Neuronal stem cell (in vitro differentiated cells): ENCODE results near the gene WWOX.

Experiments used
- DNase-seq: peaks from one replicate; pipeline ENCODE4 v3.0.0-alpha.2; 2013; ENCODE audit warnings: low spot score
- H2AFZ ChIP-seq: one replicate; pipeline ENCODE4 v1.6.1; 2013; ENCODE audit warnings: mild to moderate bottlenecking, low read length, inconsistent platforms
- H2AK5ac ChIP-seq: 2 replicates; pipeline ENCODE4 v1.6.1; 2013; ENCODE audit warnings: low read depth, mild to moderate bottlenecking, inconsistent platforms, low read length, moderate library complexity, mixed read lengths
- H2BK120ac ChIP-seq: 2 replicates; pipeline ENCODE4 v1.6.1; 2013; ENCODE audit warnings: low read depth, mild to moderate bottlenecking, inconsistent platforms, low read length, moderate library complexity, mixed read lengths
- H2BK12ac ChIP-seq: one replicate; pipeline ENCODE4 v1.6.1; 2013; ENCODE audit warnings: low read length, inconsistent platforms
- H2BK15ac ChIP-seq: 2 replicates; pipeline ENCODE4 v1.6.1; 2013; ENCODE audit warnings: mild to moderate bottlenecking, low read length, inconsistent platforms, mixed read lengths
- H2BK5ac ChIP-seq: one replicate; pipeline ENCODE4 v1.6.1; 2013; ENCODE audit warnings: inconsistent platforms, mild to moderate bottlenecking, low read length, moderate library complexity
- H3K14ac ChIP-seq: one replicate; pipeline ENCODE4 v1.6.1; 2013; ENCODE audit warnings: low read length, inconsistent platforms
- H3K18ac ChIP-seq: 2 replicates; pipeline ENCODE4 v1.6.1; 2013; ENCODE audit warnings: low read length, inconsistent platforms
- H3K23ac ChIP-seq: 2 replicates; pipeline ENCODE4 v1.6.1; 2013; ENCODE audit warnings: low read depth, mild to moderate bottlenecking, mixed read lengths, low read length, inconsistent platforms; ENCODE audit not compliant: poor library complexity
- H3K27ac ChIP-seq: replicated peaks from 3 replicates; pipeline ENCODE4 v1.5.1; 2013; ENCODE audit warnings: low read length, inconsistent platforms
- H3K27me3 ChIP-seq, 3 experiments: 2 replicates each; pipeline ENCODE4 v1.6.1; 2013; ENCODE audit warnings: low read length in 3 of 3, mild to moderate bottlenecking in 2 of 3, inconsistent platforms in 1 of 3, low read depth in 1 of 3, mixed read lengths in 1 of 3, moderate library complexity in 1 of 3; ENCODE audit not compliant: control insufficient read depth in 3 of 3, insufficient read depth in 3 of 3
- H3K36me3 ChIP-seq, 2 donors: replicated peaks in 1 of 2; 2 replicates each; pipeline ENCODE4 v1.6.1; 2013; ENCODE audit warnings: low read length in 2 of 2; ENCODE audit not compliant: control insufficient read depth in 2 of 2, insufficient read depth in 2 of 2
- H3K4ac ChIP-seq: 2 replicates; pipeline ENCODE4 v1.6.1; 2013; ENCODE audit warnings: inconsistent platforms, mild to moderate bottlenecking, low read length, moderate library complexity
- H3K4me1 ChIP-seq, 2 donors: 1 replicate in 1 of 2; 2 replicates in 1 of 2; pipeline ENCODE4 v1.6.1; 2013; ENCODE audit warnings: low read length in 2 of 2, low read depth in 1 of 2; ENCODE audit not compliant: control insufficient read depth in 2 of 2, insufficient read depth in 1 of 2
- H3K4me2 ChIP-seq: one replicate; pipeline ENCODE4 v1.6.1; 2013; ENCODE audit warnings: mild to moderate bottlenecking, low read length, inconsistent platforms; ENCODE audit not compliant: insufficient read depth, poor library complexity, severe bottlenecking
- H3K4me3 ChIP-seq, 2 donors: 2 replicates each; pipeline ENCODE4 v1.5.1; 2013; ENCODE audit warnings: low read length in 2 of 2, mild to moderate bottlenecking in 2 of 2, inconsistent platforms in 1 of 2, moderate library complexity in 1 of 2
- H3K79me1 ChIP-seq: one replicate; pipeline ENCODE4 v1.6.1; 2013; ENCODE audit warnings: low read depth, mild to moderate bottlenecking, inconsistent platforms, low read length, moderate library complexity
- H3K9ac ChIP-seq: one replicate; pipeline ENCODE4 v1.6.1; 2013; ENCODE audit warnings: mild to moderate bottlenecking, low read depth, low read length, inconsistent platforms; ENCODE audit not compliant: poor library complexity
- H3K9me3 ChIP-seq, 2 donors: replicated peaks in 1 of 2; 2 replicates each; pipeline versions ENCODE3 to v1.6.1; 2013; ENCODE audit warnings: low read length in 2 of 2, mild to moderate bottlenecking in 2 of 2, inconsistent platforms in 1 of 2, low read depth in 1 of 2, mixed read lengths in 1 of 2, moderate library complexity in 1 of 2; ENCODE audit not compliant: control insufficient read depth in 2 of 2, insufficient read depth in 1 of 2
- H4K8ac ChIP-seq: one replicate; pipeline ENCODE4 v1.6.1; 2013; ENCODE audit warnings: low read depth, mild to moderate bottlenecking, inconsistent platforms, low read length, moderate library complexity
- H4K91ac ChIP-seq: one replicate; pipeline ENCODE4 v1.6.1; 2013; ENCODE audit warnings: low read length, low read depth, mild to moderate bottlenecking, inconsistent platforms; ENCODE audit not compliant: poor library complexity
- WGBS, 2 donors: extraction: QIAGEN DNeasy Blood & Tissue Kit; methylation state at CpG; one replicate each; pipeline ENCODE4 v1.1.7; 2013; ENCODE audit warnings: missing lambda C conversion rate in 2 of 2, mixed read lengths in 1 of 2; ENCODE audit not compliant: insufficient read length in 2 of 2, insufficient replicate concordance in 1 of 2; ENCODE audit errors: extremely low coverage in 2 of 2; 5-methylcytosine and 5-hydroxymethylcytosine counted together

The WWOX gene

DNA sequence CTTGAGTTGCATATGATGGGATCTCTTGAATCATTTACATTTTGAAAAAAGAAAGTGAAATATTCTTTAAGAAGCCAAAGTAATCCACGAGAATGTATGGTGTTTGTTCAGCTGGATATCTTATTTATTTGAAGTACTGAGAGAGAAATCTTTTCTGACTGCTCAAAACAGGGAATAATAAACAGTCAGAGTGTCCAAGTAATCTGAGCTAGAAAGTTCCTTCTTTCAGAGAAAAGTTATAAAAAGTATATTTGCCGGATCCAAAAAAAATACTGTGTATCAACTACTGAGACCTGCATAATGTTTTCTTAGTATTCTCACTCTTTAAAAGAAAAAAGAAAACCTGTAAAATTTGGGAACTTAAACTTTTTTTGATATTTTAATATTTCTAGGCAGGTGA is 350.8 kb downstream of the WWOX start:
- H4K8ac ChIP-seq: no peak overlapping the region
- H3K79me1 ChIP-seq: no peaks in the 10 kb centered on the region
- H2AK5ac ChIP-seq: no peak overlapping the region
- H3K9ac ChIP-seq: no peak overlapping the region
- H3K23ac ChIP-seq: no peak overlapping the region
- H3K4me3 ChIP-seq: no peak overlapping the region
- H4K91ac ChIP-seq: no peak overlapping the region
- H3K36me3 ChIP-seq: no peaks in the 10 kb centered on the region
- H2BK15ac ChIP-seq: no peak overlapping the region
- no peak overlapping the region for H2BK12ac ChIP-seq
- H3K9me3 ChIP-seq: no peaks in the 10 kb centered on the region
- H3K27me3 ChIP-seq: no peaks in the 10 kb centered on the region
- no peak overlapping the region for H2BK5ac ChIP-seq
- no peak overlapping the region for H3K18ac ChIP-seq
- no peak overlapping the region for H3K4ac ChIP-seq
- H2AFZ ChIP-seq: no peak overlapping the region
- no peak overlapping the region for H3K27ac ChIP-seq
- no peaks in the 10 kb centered on the region for H3K4me1 ChIP-seq
- no peak overlapping the region for H3K4me2 ChIP-seq
- WGBS, 2 donors: no CpG with 5 or more reads among the region's 2 CpGs
- no peak overlapping the region for H2BK120ac ChIP-seq
- no peak overlapping the region for H3K14ac ChIP-seq
- DNase-seq: no peak

DNA sequence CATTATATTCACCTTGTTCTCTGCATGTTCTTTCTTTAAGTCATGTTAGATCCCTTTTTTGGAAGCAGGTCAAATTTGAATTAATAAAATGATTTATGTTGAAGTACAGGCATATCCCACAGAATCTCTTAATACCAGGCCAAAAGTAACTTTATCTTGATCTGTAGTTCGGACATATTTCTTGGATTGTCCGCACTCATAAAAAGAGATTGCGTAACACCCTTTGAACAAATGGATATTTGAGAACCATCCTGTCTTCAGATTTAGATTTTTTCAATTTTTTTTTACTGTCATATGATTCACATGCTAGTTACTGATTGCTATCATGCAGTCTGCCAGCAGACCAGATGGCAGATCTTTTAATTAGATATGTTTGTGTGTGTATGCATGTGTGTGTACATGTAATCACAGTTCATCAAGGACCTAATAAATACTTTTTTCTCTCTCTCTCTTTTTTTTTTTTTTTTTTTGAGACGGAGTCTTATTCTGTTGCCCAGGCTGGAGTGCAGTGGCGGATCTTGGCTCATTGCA is 352.6 kb downstream of the WWOX start:
- Histone ChIP-seq H3K9me3 (no peaks in the 10 kb centered on the region), H3K36me3 (no peaks in the 10 kb centered on the region), H3K4me1 (peaks cover 0 to 5% of the 10 kb centered on the region in 2 donors), H3K14ac (no peak overlapping the region), H3K4ac (no peak overlapping the region), H2BK15ac (no peak overlapping the region), H2BK120ac (no peak overlapping the region), H3K9ac (no peak overlapping the region), H3K27ac (no peak overlapping the region), H3K18ac (no peak overlapping the region), H3K4me3 (no peak overlapping the region), H4K91ac (no peak overlapping the region), H2BK5ac (no peak overlapping the region), H3K27me3 (no peaks in the 10 kb centered on the region), H2AK5ac (no peak overlapping the region), H4K8ac (no peak overlapping the region), H3K4me2 (no peak overlapping the region), H2BK12ac (no peak overlapping the region), H3K79me1 (no peaks in the 10 kb centered on the region), H3K23ac (no peak overlapping the region), H2AFZ (no peak overlapping the region)
- whole genome bisulfite sequencing, 2 donors: no CpG with 5 or more reads among the region's 5 CpGs
- DNase-seq: no peak

DNA sequence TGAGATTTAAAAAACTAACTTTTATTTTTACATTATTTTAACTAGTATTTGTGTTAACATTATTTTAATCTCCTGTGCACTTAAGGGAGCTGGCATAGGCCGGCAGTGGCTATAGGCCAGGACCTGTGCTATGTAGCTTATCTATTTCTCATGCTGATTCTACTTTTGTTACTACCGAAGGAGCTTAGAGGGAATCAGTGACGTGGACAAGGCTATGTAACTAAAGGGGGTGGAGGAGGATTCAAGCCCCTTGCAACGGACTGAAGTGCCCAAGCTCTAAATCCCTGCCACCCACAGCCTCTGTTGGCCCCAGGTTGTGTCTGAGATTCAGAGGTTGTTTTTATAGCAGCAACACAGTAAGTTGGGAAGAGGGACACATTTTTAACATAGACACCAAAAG is 356.4 kb downstream of the WWOX start:
- Histone ChIP-seq H2BK120ac (no peak overlapping the region), H3K36me3 (no peaks in the 10 kb centered on the region), H3K18ac (no peak overlapping the region), H3K79me1 (no peaks in the 10 kb centered on the region), H2BK12ac (no peak overlapping the region), H3K9ac (no peak overlapping the region), H3K4me1 (peaks cover 0 to 5% of the 10 kb centered on the region in 2 donors), H3K14ac (no peak overlapping the region), H4K8ac (no peak overlapping the region), H2BK15ac (no peak overlapping the region), H3K27me3 (peaks cover 0 to 8% (median 0%) of the 10 kb centered on the region in 3 experiments), H3K4me3 (no peak overlapping the region), H3K4ac (no peak overlapping the region), H2BK5ac (no peak overlapping the region), H3K27ac (no peak overlapping the region), H2AK5ac (no peak overlapping the region), H4K91ac (no peak overlapping the region), H3K9me3 (no peaks in the 10 kb centered on the region), H3K4me2 (no peak overlapping the region), H2AFZ (no peak overlapping the region), H3K23ac (no peak overlapping the region)
- no peak for DNase-seq
- no CpG with 5 or more reads among the region's 4 CpGs for WGBS, 2 donors

DNA sequence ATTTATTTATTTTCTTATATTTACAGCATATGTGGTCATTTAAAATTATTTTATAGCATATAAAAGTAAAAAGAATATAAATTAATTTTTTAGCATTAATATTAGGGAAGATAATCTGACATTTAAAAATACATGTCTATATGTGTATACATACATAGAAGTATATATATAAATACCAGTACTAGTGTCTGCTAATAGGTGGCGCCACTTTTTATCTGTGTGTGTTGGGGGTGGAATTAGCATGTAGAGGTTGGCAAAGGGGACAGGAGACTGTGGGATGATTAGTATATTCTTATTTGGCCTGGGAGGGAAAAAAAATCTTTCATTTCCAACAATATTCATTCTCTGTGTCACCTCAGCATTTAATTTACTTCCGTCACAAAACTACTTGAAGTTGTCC is 359.1 kb downstream of the WWOX start:
- WGBS, 2 donors: no CpG with 5 or more reads among the region's 2 CpGs
- Histone ChIP-seq H2BK5ac (no peak overlapping the region), H3K4me1 (peaks cover 12 to 15% of the 10 kb centered on the region in 2 donors), H3K14ac (no peak overlapping the region), H2AK5ac (no peak overlapping the region), H3K23ac (no peak overlapping the region), H2BK12ac (no peak overlapping the region), H2BK120ac (no peak overlapping the region), H3K4ac (no peak overlapping the region), H4K91ac (no peak overlapping the region), H4K8ac (no peak overlapping the region), H2BK15ac (no peak overlapping the region), H3K36me3 (no peaks in the 10 kb centered on the region), H3K9ac (no peak overlapping the region), H3K27me3 (peaks cover 0 to 20% (median 0%) of the 10 kb centered on the region in 3 experiments), H2AFZ (no peak overlapping the region), H3K4me2 (no peak overlapping the region), H3K4me3 (no peak overlapping the region), H3K9me3 (no peaks in the 10 kb centered on the region), H3K79me1 (no peaks in the 10 kb centered on the region), H3K18ac (no peak overlapping the region), H3K27ac (no peak overlapping the region)
- no peak for DNase-seq
